Measurements from ENCODE around the gene FAM167B.
"Not testable (repeated sequence)": the region's sequence is repeated elsewhere in the genome, so short reads cannot be mapped to it uniquely, and the experiment has no call there.

- TF ChIP-seq, protein P1, sequence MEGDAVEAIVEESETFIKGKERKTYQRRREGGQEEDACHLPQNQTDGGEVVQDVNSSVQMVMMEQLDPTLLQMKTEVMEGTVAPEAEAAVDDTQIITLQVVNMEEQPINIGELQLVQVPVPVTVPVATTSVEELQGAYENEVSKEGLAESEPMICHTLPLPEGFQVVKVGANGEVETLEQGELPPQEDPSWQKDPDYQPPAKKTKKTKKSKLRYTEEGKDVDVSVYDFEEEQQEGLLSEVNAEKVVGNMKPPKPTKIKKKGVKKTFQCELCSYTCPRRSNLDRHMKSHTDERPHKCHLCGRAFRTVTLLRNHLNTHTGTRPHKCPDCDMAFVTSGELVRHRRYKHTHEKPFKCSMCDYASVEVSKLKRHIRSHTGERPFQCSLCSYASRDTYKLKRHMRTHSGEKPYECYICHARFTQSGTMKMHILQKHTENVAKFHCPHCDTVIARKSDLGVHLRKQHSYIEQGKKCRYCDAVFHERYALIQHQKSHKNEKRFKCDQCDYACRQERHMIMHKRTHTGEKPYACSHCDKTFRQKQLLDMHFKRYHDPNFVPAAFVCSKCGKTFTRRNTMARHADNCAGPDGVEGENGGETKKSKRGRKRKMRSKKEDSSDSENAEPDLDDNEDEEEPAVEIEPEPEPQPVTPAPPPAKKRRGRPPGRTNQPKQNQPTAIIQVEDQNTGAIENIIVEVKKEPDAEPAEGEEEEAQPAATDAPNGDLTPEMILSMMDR (conservative IDR thresholded peaks at IDR 0.05) = not testable (repeated sequence)
- not testable (repeated sequence) for TF ChIP-seq ZFX (IDR thresholded peaks at IDR 0.05)
Observed at GRCh38 chr1:32284777-32285176, 37.8 kb downstream of the FAM167B start.
